ENCODE data around the gene LRP11. TPM values are rescaled to one million over a fixed set of nuclear protein-coding genes. Genes with fewer than 3 reads are reported as not detected.
"Not testable (repeated sequence)": the region's sequence is repeated elsewhere in the genome, so short reads cannot be mapped to it uniquely, and the experiment has no call there.

Gene LRP11
- total and polyA plus RNA-seq, 2 donors (not counting 1 experiment from before 2014, with no cell fraction given), result 58.4 to 89.5 TPM

DNA sequence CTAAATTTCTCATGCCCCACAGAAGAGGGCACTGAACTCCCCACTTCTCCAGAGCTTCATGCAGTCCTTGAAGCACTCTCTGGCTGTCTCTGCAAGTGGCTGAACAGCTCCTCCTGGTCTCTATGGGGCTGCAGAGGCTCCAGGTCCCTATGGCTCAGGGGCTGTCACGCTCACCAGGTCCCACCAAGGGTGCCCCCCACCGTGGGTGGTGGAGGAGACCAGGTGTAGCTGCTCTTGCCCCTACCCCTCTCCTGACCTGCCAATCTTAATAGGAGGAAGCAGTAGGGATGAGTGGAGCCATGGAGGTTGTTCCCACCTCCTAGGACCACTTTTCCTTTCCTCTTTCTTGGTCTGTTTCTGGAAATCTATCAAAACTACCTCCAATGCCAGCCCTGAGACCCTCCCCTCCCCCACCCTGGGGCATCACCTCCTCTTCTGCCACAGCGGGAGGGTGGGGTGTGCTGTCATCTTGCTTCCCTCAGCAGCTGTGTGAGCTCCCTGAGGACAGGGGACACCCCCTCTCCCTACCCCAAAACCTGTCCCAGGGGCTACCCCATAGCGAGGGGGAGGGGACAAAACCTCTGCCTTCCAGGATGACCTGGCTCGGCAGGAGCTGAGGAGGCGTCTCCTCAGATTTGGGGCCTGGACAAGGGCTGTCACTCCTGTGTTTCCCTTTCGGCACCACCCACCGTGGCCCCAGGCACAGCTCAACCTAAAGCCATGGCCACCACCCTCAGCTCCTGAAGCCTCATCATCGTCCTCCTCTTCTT, 45.7 kb upstream of the LRP11 start:
- DNase-seq (ENCODE audit: low read depth in 2 of 2), result no peak
- no peak for TF ChIP-seq EZH2 (IDR thresholded peaks at IDR 0.05; ENCODE audit: low read length, missing control alignments)
- TF ChIP-seq, protein P1, sequence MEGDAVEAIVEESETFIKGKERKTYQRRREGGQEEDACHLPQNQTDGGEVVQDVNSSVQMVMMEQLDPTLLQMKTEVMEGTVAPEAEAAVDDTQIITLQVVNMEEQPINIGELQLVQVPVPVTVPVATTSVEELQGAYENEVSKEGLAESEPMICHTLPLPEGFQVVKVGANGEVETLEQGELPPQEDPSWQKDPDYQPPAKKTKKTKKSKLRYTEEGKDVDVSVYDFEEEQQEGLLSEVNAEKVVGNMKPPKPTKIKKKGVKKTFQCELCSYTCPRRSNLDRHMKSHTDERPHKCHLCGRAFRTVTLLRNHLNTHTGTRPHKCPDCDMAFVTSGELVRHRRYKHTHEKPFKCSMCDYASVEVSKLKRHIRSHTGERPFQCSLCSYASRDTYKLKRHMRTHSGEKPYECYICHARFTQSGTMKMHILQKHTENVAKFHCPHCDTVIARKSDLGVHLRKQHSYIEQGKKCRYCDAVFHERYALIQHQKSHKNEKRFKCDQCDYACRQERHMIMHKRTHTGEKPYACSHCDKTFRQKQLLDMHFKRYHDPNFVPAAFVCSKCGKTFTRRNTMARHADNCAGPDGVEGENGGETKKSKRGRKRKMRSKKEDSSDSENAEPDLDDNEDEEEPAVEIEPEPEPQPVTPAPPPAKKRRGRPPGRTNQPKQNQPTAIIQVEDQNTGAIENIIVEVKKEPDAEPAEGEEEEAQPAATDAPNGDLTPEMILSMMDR (conservative IDR thresholded peaks at IDR 0.05 in 1 of 2, IDR thresholded peaks at IDR 0.05 in 1 of 2; ENCODE audit: low read depth in 1 of 2, low read length in 2 of 2), result no peak
- Histone ChIP-seq H3K27ac (ENCODE audit: insufficient read depth, low read length) (no peak overlapping the region), H3K4me3 (replicated peaks in 1 of 4; ENCODE audit: control extremely low read depth in 1 of 4, insufficient read depth in 1 of 4, low read depth in 3 of 4, low read length in 4 of 4) (no peak overlapping the region), H3K79me2 (ENCODE audit: control insufficient read depth, insufficient read depth, low read length) (no peaks in the 10 kb centered on the region), H3K4me2 (ENCODE audit: extremely low read depth, insufficient read depth, low read length) (no peak overlapping the region), H2AFZ (ENCODE audit: low read length) (no peak overlapping the region), H4K20me1 (ENCODE audit: control insufficient read depth, extremely low read depth, insufficient read depth, low read length) (no peaks in the 10 kb centered on the region), H3K9ac (ENCODE audit: insufficient read depth, low read length) (no peak overlapping the region), H3K36me3 (ENCODE audit: control insufficient read depth, insufficient read depth, low read length) (no peaks in the 10 kb centered on the region), H3K4me1 (ENCODE audit: control insufficient read depth, extremely low read depth, insufficient read depth, low read length) (no peaks in the 10 kb centered on the region), H3K27me3 (ENCODE audit: control insufficient read depth, insufficient read depth, low read length) (no peaks in the 10 kb centered on the region), H3K9me3 (ENCODE audit: control insufficient read depth, insufficient read depth, low read depth, low read length) (no peaks in the 10 kb centered on the region)

DNA sequence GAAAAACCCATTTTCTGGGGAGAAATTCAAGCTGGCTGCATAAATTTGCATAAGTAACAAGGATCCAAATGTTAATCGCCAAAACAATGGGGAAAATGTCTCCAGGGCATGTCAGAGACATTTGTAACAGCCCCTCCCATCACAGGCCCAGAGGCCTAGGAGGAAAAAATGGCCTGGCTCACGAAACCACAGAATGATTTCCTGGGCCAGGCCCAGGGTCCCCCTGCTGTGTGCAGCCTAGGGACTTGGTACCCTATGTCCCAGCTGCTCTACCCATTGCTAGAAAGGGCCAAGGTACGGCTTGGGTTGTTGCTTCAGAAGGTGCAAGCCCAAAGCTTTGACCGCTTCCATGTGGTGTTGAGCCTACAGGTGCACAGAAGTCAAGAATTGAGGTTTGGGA, 44.3 kb upstream of the LRP11 start:
- not testable (repeated sequence) for H3K4me3 ChIP-seq (replicated peaks in 1 of 4; ENCODE audit: control extremely low read depth in 1 of 4, insufficient read depth in 1 of 4, low read depth in 3 of 4, low read length in 4 of 4); DNase-seq (ENCODE audit: low read depth in 2 of 2); H3K27ac ChIP-seq (ENCODE audit: insufficient read depth, low read length); H3K4me1 ChIP-seq (ENCODE audit: control insufficient read depth, extremely low read depth, insufficient read depth, low read length); H3K27me3 ChIP-seq (ENCODE audit: control insufficient read depth, insufficient read depth, low read length); H4K20me1 ChIP-seq (ENCODE audit: control insufficient read depth, extremely low read depth, insufficient read depth, low read length); H3K9me3 ChIP-seq (ENCODE audit: control insufficient read depth, insufficient read depth, low read depth, low read length); H3K79me2 ChIP-seq (ENCODE audit: control insufficient read depth, insufficient read depth, low read length); H2AFZ ChIP-seq (ENCODE audit: low read length); H3K36me3 ChIP-seq (ENCODE audit: control insufficient read depth, insufficient read depth, low read length); H3K4me2 ChIP-seq (ENCODE audit: extremely low read depth, insufficient read depth, low read length); H3K9ac ChIP-seq (ENCODE audit: insufficient read depth, low read length)

DNA sequence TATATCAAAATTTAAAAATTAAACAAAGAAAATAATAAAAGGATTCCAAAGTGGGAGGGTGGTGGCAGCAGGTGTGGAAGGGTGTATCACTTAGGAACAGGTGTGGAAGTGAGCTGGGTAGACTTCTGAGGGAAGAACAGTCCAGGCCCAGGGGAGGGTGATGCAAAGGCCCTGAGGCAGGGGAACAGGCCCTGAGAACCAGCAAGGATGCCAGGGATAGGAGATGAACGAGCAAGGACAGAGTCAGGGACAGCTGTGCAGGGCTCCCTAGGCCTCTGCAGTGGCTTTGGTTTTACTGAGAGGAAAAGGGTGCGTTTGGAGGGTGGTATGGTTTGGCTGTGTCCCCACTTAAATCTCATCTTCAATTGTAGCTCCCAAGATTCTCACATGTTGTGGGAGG, 43.2 kb upstream of the LRP11 start:
- Histone ChIP-seq H2AFZ (ENCODE audit: low read length) (no peak overlapping the region), H3K79me2 (ENCODE audit: control insufficient read depth, insufficient read depth, low read length) (no peaks in the 10 kb centered on the region), H3K27me3 (ENCODE audit: control insufficient read depth, insufficient read depth, low read length) (no peaks in the 10 kb centered on the region), H3K4me3 (replicated peaks in 1 of 4; ENCODE audit: control extremely low read depth in 1 of 4, insufficient read depth in 1 of 4, low read depth in 3 of 4, low read length in 4 of 4) (no peak overlapping the region), H3K4me2 (ENCODE audit: extremely low read depth, insufficient read depth, low read length) (no peak overlapping the region), H3K27ac (ENCODE audit: insufficient read depth, low read length) (no peak overlapping the region), H3K9ac (ENCODE audit: insufficient read depth, low read length) (no peak overlapping the region), H3K9me3 (ENCODE audit: control insufficient read depth, insufficient read depth, low read depth, low read length) (no peaks in the 10 kb centered on the region), H4K20me1 (ENCODE audit: control insufficient read depth, extremely low read depth, insufficient read depth, low read length) (no peaks in the 10 kb centered on the region), H3K4me1 (ENCODE audit: control insufficient read depth, extremely low read depth, insufficient read depth, low read length) (no peaks in the 10 kb centered on the region), H3K36me3 (ENCODE audit: control insufficient read depth, insufficient read depth, low read length) (no peaks in the 10 kb centered on the region)
- TF ChIP-seq, protein P1 (conservative IDR thresholded peaks at IDR 0.05 in 1 of 2, IDR thresholded peaks at IDR 0.05 in 1 of 2; ENCODE audit: low read depth in 1 of 2, low read length in 2 of 2), result no peak
- TF ChIP-seq EZH2 (IDR thresholded peaks at IDR 0.05; ENCODE audit: low read length, missing control alignments), result no peak
- DNase-seq (ENCODE audit: low read depth in 2 of 2), result no peak

Data from fibroblast of lung (primary cell).